WERI-Rb-1 (cell line): ENCODE measurements around the gene AIRE.

ENCODE experiments used
- DNase-seq: peaks from one replicate; pipeline ENCODE4 v3.0.0-alpha.2; 2020
- H3K27ac ChIP-seq: fragments of 250-450 bp; sonication (Bioruptor Pico); 2 replicates; pipeline ENCODE4 v1.5.1; 2020; ENCODE audit warnings: mild to moderate bottlenecking, moderate library complexity
- H3K27me3 ChIP-seq: fragments of 250-450 bp; sonication (Bioruptor Pico); 2 replicates; pipeline ENCODE4 v1.5.1; 2021; ENCODE audit warnings: mild to moderate bottlenecking, low read depth, moderate library complexity; ENCODE audit not compliant: insufficient read depth, severe bottlenecking
- H3K36me3 ChIP-seq: fragments of 250-450 bp; sonication (Bioruptor Pico); 2 replicates; pipeline ENCODE4 v1.5.1; 2020; ENCODE audit warnings: mild to moderate bottlenecking, moderate library complexity
- H3K4me3 ChIP-seq: 2 replicates; pipeline ENCODE4 v1.5.1; 2011; ENCODE audit warnings: low read depth, mild to moderate bottlenecking, control low read depth, low read length
- H3K9me3 ChIP-seq: fragments of 250-450 bp; sonication (Bioruptor Pico); 2 replicates; pipeline ENCODE4 v1.5.1; 2021; ENCODE audit warnings: mild to moderate bottlenecking, moderate library complexity; ENCODE audit not compliant: severe bottlenecking
- CTCF ChIP-seq: IDR thresholded peaks from 2 replicates; pipeline ENCODE4 v1.5.1; 2011; ENCODE audit warnings: low read depth, mild to moderate bottlenecking, control low read depth, inconsistent platforms, low read length

Gene AIRE

GRCh38 chr21:44286716-44287632, 1.3 kb downstream of the AIRE start:
- DNase-seq, result no peak
- TF ChIP-seq CTCF, result no peak
- H3K9me3 ChIP-seq, result no peaks in the 10 kb centered on the region
- H3K27me3 ChIP-seq, result no peaks in the 10 kb centered on the region
- no peak overlapping the region for H3K4me3 ChIP-seq
- H3K36me3 ChIP-seq, result no peaks in the 10 kb centered on the region
- H3K27ac ChIP-seq, result no peak overlapping the region

- Histone ChIP-seq H3K27me3 (no peaks in the 10 kb centered on the region), H3K36me3 (no peaks in the 10 kb centered on the region), H3K4me3 (no peak overlapping the region), H3K27ac (no peak overlapping the region), H3K9me3 (no peaks in the 10 kb centered on the region)
- TF ChIP-seq CTCF, result no peak
- no peak for DNase-seq
Observed at GRCh38 chr21:44288251-44289110, 2.8 kb downstream of the AIRE start.

- Histone ChIP-seq H3K4me3 (no peak overlapping the region), H3K27ac (no peak overlapping the region), H3K9me3 (no peaks in the 10 kb centered on the region), H3K36me3 (no peaks in the 10 kb centered on the region), H3K27me3 (no peaks in the 10 kb centered on the region)
- TF ChIP-seq CTCF, result no peak
- no peak for DNase-seq
Observed at GRCh38 chr21:44289381-44290010, 3.8 kb downstream of the AIRE start.

- no peaks in the 10 kb centered on the region for H3K9me3 ChIP-seq
- no peaks in the 10 kb centered on the region for H3K27me3 ChIP-seq
- no peaks in the 10 kb centered on the region for H3K36me3 ChIP-seq
- H3K27ac ChIP-seq, result no peak overlapping the region
- H3K4me3 ChIP-seq, result no peak overlapping the region
- TF ChIP-seq CTCF, result no peak
- no peak for DNase-seq
Observed at GRCh38 chr21:44290327-44291077, 4.8 kb downstream of the AIRE start.
